Astrocyte (in vitro differentiated cells and primary cell): ENCODE results near the gene KIF3C. TPM values are rescaled to one million over a fixed set of nuclear protein-coding genes. Genes with fewer than 3 reads are reported as not detected.
A peak's percentile ranks its signal among the peaks of the same experiment; 100 is the strongest.

Experiments used
- DNase-seq: peaks from one replicate; pipeline ENCODE4 v3.0.0-alpha.2; 2010; ENCODE audit warnings: low read depth
- FAIRE-seq: peaks from 2 replicates; lab custom pipeline; 2011; peaks lifted over from hg19 to GRCh38; lab: Jason Lieb, UNC
- H2AFZ ChIP-seq: 2 replicates; pipeline ENCODE4 v1.6.0; 2012; ENCODE audit warnings: low read depth, low read length, inconsistent platforms
- H3K27ac ChIP-seq: 2 replicates; pipeline ENCODE4 v1.5.1; 2011; ENCODE audit warnings: low read depth, low read length, inconsistent platforms
- H3K27me3 ChIP-seq: 2 replicates; pipeline ENCODE4 v1.6.0; 2011; ENCODE audit warnings: low read length, inconsistent platforms; ENCODE audit not compliant: insufficient read depth
- H3K36me3 ChIP-seq: 2 replicates; pipeline ENCODE4 v1.5.1; 2011; ENCODE audit warnings: low read length, inconsistent platforms; ENCODE audit not compliant: insufficient read depth
- H3K4me1 ChIP-seq: 2 replicates; pipeline ENCODE4 v1.5.1; 2011; ENCODE audit warnings: low read length, inconsistent platforms; ENCODE audit not compliant: insufficient read depth
- H3K4me2 ChIP-seq: 2 replicates; pipeline ENCODE4 v1.6.0; 2012; ENCODE audit warnings: low read length, inconsistent platforms
- H3K4me3 ChIP-seq: 2 replicates; pipeline ENCODE4 v1.5.1; 2011; ENCODE audit warnings: low read depth, mild to moderate bottlenecking, low read length, inconsistent platforms; ENCODE audit not compliant: insufficient read depth
- H3K79me2 ChIP-seq: 2 replicates; pipeline ENCODE4 v1.6.0; 2012; ENCODE audit warnings: mild to moderate bottlenecking, low read length, inconsistent platforms; ENCODE audit not compliant: insufficient read depth
- H3K9ac ChIP-seq: 2 replicates; pipeline ENCODE4 v1.6.0; 2012; ENCODE audit warnings: mild to moderate bottlenecking, low read length, inconsistent platforms
- H3K9me3 ChIP-seq: 2 replicates; pipeline ENCODE4 v1.5.1; 2012; ENCODE audit warnings: low read depth, mild to moderate bottlenecking, low read length, inconsistent platforms; ENCODE audit not compliant: insufficient read depth
- H4K20me1 ChIP-seq: 2 replicates; pipeline ENCODE4 v1.6.0; 2012; ENCODE audit warnings: low read length, inconsistent platforms; ENCODE audit not compliant: insufficient read depth
- H3K27ac Mint-ChIP-seq: one replicate; pipeline ENCODE4 v1.8.0; 2021; ENCODE audit warnings: mild to moderate bottlenecking, mixed read lengths; ENCODE audit not compliant: unreplicated experiment
- H3K27me3 Mint-ChIP-seq: one replicate; pipeline ENCODE4 v1.8.0; 2021; ENCODE audit warnings: low read depth, mixed read lengths; ENCODE audit not compliant: unreplicated experiment
- H3K36me3 Mint-ChIP-seq: one replicate; pipeline ENCODE4 v1.8.0; 2021; ENCODE audit warnings: low read depth, mixed read lengths; ENCODE audit not compliant: unreplicated experiment
- H3K4me1 Mint-ChIP-seq: one replicate; pipeline ENCODE4 v1.8.0; 2021; ENCODE audit warnings: low read depth, mixed read lengths; ENCODE audit not compliant: unreplicated experiment
- H3K4me3 Mint-ChIP-seq: one replicate; pipeline ENCODE4 v1.8.0; 2021; ENCODE audit warnings: mild to moderate bottlenecking, moderate library complexity, mixed read lengths; ENCODE audit not compliant: unreplicated experiment
- H3K9me3 Mint-ChIP-seq: one replicate; pipeline ENCODE4 v1.8.0; 2021; ENCODE audit warnings: mild to moderate bottlenecking, mixed read lengths; ENCODE audit not compliant: unreplicated experiment
- EZH2 ChIP-seq: IDR thresholded peaks from 2 replicates; pipeline ENCODE4 v1.6.1; 2012; ENCODE audit warnings: mild to moderate bottlenecking, low read length, inconsistent platforms; ENCODE audit not compliant: insufficient read depth
- total RNA-seq: library from RNA; stranded (reverse); gene quantifications from 2 replicates; pipeline ENCODE4 v1.2.1, GENCODE V29; 2021
- TF ChIP-seq, protein P1 (sequence below): IDR thresholded peaks from 2 replicates; pipeline ENCODE4 v1.5.1; 2011; ENCODE audit warnings: low read depth, mild to moderate bottlenecking, inconsistent platforms, low read length, moderate library complexity; ENCODE audit not compliant: insufficient read depth

KIF3C gene
- total RNA-seq, 1 donor from 2014 or later, result 38.7 TPM

DNA sequence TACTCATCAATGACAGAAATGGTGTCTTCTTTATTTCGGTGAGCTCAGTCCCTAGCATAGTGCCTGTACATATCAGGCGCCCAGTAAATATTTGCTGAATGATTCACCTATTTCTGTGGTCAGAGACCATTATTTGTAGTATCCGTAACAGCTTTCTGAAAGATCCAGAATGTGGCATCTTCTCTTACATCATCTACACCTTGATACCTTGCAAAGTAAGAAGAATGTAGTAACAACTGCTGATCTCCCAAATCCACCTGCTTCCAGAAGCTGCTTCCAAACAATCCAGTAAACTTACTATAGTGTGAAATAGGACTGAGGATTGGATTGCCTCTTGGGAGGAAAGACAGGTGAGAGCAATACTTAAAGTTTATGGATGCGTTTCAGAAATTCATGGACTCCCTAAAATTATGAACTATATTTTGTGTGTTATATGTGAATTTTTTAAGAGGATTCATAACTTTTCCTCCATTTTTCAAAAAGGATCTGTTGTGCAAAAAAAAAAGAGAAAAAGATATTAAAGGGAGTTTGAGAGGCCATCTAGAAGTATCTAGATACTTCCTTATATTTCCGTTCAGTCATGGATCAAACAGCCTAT is 103.1 kb downstream of the KIF3C start:
- Histone ChIP-seq H3K9ac (peak overlapping the region; percentile 99), H3K27me3 (no peaks in the 10 kb centered on the region), H3K79me2 (peaks cover 38% of the 10 kb centered on the region), H3K4me1 (peaks cover 18% of the 10 kb centered on the region), H4K20me1 (peaks cover 23% of the 10 kb centered on the region), H3K4me2 (peak overlapping the region; percentile 99), H3K27ac (peak overlapping the region; percentile 88), H3K9me3 (no peaks in the 10 kb centered on the region), H2AFZ (peak overlapping the region; percentile 82), H3K36me3 (no peaks in the 10 kb centered on the region), H3K4me3 (peak overlapping the region; percentile 84)
- H3K4me1 Mint-ChIP-seq, result peaks cover 22% of the 10 kb centered on the region
- DNase-seq (peak; percentile 70), FAIRE-seq (peak; percentile 60)
- H3K9me3 Mint-ChIP-seq, result no peaks in the 10 kb centered on the region
- H3K4me3 Mint-ChIP-seq, result peak overlapping the region; percentile 98
- no peaks in the 10 kb centered on the region for H3K36me3 Mint-ChIP-seq
- H3K27me3 Mint-ChIP-seq, result no peaks in the 10 kb centered on the region
- H3K27ac Mint-ChIP-seq, result peak overlapping the region; percentile 92
- TF ChIP-seq EZH2, result no peak
- TF ChIP-seq, protein P1, sequence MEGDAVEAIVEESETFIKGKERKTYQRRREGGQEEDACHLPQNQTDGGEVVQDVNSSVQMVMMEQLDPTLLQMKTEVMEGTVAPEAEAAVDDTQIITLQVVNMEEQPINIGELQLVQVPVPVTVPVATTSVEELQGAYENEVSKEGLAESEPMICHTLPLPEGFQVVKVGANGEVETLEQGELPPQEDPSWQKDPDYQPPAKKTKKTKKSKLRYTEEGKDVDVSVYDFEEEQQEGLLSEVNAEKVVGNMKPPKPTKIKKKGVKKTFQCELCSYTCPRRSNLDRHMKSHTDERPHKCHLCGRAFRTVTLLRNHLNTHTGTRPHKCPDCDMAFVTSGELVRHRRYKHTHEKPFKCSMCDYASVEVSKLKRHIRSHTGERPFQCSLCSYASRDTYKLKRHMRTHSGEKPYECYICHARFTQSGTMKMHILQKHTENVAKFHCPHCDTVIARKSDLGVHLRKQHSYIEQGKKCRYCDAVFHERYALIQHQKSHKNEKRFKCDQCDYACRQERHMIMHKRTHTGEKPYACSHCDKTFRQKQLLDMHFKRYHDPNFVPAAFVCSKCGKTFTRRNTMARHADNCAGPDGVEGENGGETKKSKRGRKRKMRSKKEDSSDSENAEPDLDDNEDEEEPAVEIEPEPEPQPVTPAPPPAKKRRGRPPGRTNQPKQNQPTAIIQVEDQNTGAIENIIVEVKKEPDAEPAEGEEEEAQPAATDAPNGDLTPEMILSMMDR, result no peak

DNA sequence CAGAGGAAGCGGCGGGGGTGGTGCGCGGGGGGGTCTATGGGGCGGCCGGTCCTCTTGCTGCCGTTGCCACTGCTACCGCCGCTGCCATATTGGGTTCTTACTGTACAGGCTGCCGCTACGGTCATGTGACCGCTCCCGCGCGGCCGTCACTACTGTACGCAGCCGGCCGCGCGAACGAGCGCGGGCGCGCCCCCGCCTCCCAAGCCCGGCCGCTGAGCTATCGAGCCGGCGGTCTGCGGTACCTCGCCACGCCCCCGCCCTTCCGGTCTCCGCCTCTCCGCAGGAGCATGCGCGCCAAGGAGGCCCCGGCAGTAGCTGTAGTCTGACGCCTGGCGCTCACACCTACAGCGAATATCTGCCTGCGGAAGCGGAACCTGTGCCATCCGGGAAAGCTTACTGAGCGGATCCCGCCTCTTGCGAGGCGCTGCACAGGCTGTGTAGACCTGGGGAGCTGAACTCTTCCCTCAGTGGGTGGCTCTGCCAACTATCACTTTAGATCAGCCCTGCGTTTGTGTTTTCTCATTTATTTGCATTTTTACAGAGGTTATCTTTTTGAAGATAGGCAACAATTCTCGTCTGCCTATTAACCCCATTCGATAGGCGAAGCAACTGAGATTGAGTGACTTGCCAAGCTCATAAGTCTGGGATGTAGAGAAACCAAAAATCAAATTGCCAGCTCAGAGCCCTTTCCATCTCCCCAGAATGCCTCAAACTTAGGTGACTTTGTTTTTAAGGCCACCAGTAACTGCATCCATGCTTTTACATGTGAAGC is 103.8 kb downstream of the KIF3C start, which contains the start of gene ASXL2:
Gene ASXL2 (minus strand): TSS at position 127 of the 772 bp plus-strand sequence. CDS start 265 bp downstream, outside the sequence.
- no peaks in the 10 kb centered on the region for H3K27me3 ChIP-seq
- peak within 1 kb of the TSS; percentile 99 for H3K4me2 ChIP-seq
- peak within 1 kb of the TSS; percentile 84 for H3K4me3 ChIP-seq
- DNase-seq, result peak; percentile 93
- TF ChIP-seq, protein P1, result no peak
- TF ChIP-seq EZH2, result no peak
- H3K27me3 Mint-ChIP-seq, result no peaks in the 10 kb centered on the region
- H4K20me1 ChIP-seq, result peaks cover 29% of the 10 kb centered on the region
- no peaks in the 10 kb centered on the region for H3K9me3 ChIP-seq
- H3K4me3 Mint-ChIP-seq, result peak within 1 kb of the TSS; percentile 98
- peak within 1 kb of the TSS; percentile 87 for H2AFZ ChIP-seq
- peak within 1 kb of the TSS; percentile 92 for H3K27ac Mint-ChIP-seq
- no peak for FAIRE-seq
- H3K4me1 Mint-ChIP-seq, result peaks cover 22% of the 10 kb centered on the region
- H3K27ac ChIP-seq, result peak within 1 kb of the TSS; percentile 98
- H3K36me3 ChIP-seq, result no peaks in the 10 kb centered on the region
- H3K9me3 Mint-ChIP-seq, result no peaks in the 10 kb centered on the region
- H3K79me2 ChIP-seq, result peaks cover 45% of the 10 kb centered on the region
- H3K36me3 Mint-ChIP-seq, result no peaks in the 10 kb centered on the region
- peaks cover 18% of the 10 kb centered on the region for H3K4me1 ChIP-seq
- H3K9ac ChIP-seq, result peak within 1 kb of the TSS; percentile 99
